ENCODE measurements around the gene MAP3K20. TPM values are rescaled to one million over a fixed set of nuclear protein-coding genes. Genes with fewer than 3 reads are reported as not detected.

Gene MAP3K20
- total and polyA plus RNA-seq, 2 of the 8 experiments (the other 6 are each of a cell fraction or from before 2014, with no cell fraction given), result 3.1 to 11.1 TPM

DNA sequence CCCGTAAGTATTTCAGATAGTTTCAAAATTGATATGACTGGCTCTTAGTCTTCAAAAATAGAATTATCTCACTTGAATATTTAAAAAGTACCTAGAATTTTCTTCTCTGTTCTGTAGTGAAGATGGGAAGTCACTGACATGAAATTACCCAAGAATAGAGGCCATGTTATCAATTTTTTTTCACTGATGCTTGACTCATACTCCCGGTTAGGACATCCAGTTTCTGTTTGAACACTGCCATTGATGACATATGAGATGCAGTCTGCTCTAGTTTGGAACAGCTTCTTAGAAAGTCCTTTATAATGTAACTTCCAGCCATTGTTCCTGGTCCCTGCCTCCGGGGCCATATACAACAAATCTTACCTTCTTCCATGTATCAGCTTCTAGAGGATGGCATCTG is 26.0 kb downstream of the MAP3K20 start (continued):
- no peak for TF ChIP-seq TAF1 (IDR thresholded peaks at IDR 0.05; ENCODE audit: low read depth, low read length)
- no peak for TF ChIP-seq POU5F1 (IDR thresholded peaks at IDR 0.05; ENCODE audit: low read depth, low read length)

Measured in H1 (cell line).